Body of pancreas (tissue), 4 donors: ENCODE measurements around the gene MACF1. TPM values are rescaled to one million over a fixed set of nuclear protein-coding genes. Genes with fewer than 3 reads are reported as not detected.
A peak's percentile ranks its signal among the peaks of the same experiment; 100 is the strongest.

Source experiments
- ATAC-seq: fragments of 150-250 bp; one replicate; pipeline ENCODE4 v1.9.1; 2016
- DNase-seq, 4 donors: peaks; one replicate each; pipeline ENCODE4 v3.0.0-alpha.2; 2019
- H3K27ac ChIP-seq, 4 donors: fragments of 200-600 bp; sonication (generic); 1 replicate in 3 of 4; 2 replicates in 1 of 4; pipeline versions ENCODE4 v1.5.1 to v1.6.1; 2016 to 2019; ENCODE audit warnings: mild to moderate bottlenecking in 1 of 4, mixed read lengths in 1 of 4, moderate library complexity in 1 of 4
- H3K27me3 ChIP-seq, 2 donors: fragments of 200-600 bp; sonication (generic); one replicate each; pipeline ENCODE4 v1.6.0; 2016; ENCODE audit warnings: mild to moderate bottlenecking in 1 of 2
- H3K36me3 ChIP-seq, 2 donors: fragments of 200-600 bp; sonication (generic); replicated peaks in 1 of 2; 2 replicates each; pipeline ENCODE4 v1.5.1; 2016; ENCODE audit warnings: low read depth in 2 of 2; ENCODE audit not compliant: insufficient read depth in 1 of 2
- H3K4me1 ChIP-seq: fragments of 200-600 bp; sonication (generic); one replicate; pipeline ENCODE4 v1.6.0; 2016
- H3K4me3 ChIP-seq, 2 donors: fragments of 200-600 bp; sonication (generic); 1 replicate in 1 of 2; 2 replicates in 1 of 2; pipeline ENCODE4 v1.5.1; 2016 to 2019
- H3K9me3 ChIP-seq, 3 donors: fragments of 200-600 bp; sonication (generic); 1 replicate in 2 of 3; 2 replicates in 1 of 3; pipeline ENCODE4 v1.5.1; 2016
- CTCF ChIP-seq, 7 experiments: fragments of 450-650 bp in 4 of 7; fragments of 200-600 bp in 3 of 7; sonication (generic) in 3 of 7; IDR thresholded peaks; one replicate each; pipeline ENCODE4 v1.5.1; 2016 to 2019; ENCODE audit warnings: antibody characterized with exemption in 7 of 7
- POLR2A ChIP-seq, 3 donors: fragments of 450-650 bp; IDR thresholded peaks; one replicate each; pipeline ENCODE4 v1.6.1; 2016; ENCODE audit warnings: antibody characterized with exemption in 3 of 3, mild to moderate bottlenecking in 2 of 3
- WGBS, 2 donors: methylation state at CpG; one replicate each; pipeline ENCODE4 v1.1.5; 2017; 5-methylcytosine and 5-hydroxymethylcytosine counted together
- intact Hi-C: fragments of 100-400 bp; cut with DNase I; formaldehyde crosslinking; loops from one replicate; pipeline ENCODE4 v1.15.1; 2023
- total RNA-seq, 2 donors: library from RNA; depleted of rRNA; stranded (reverse); fragments of >200 nt; gene quantifications; one replicate each; pipeline ENCODE4 v1.1.0, GENCODE V29; 2016

MACF1 gene
- total RNA-seq, 2 donors from 2014 or later: 144 to 190 TPM

- 65 to 66% methylated on average over 3 of the region's 3 CpGs for WGBS, 2 donors
- DNase-seq (no peak), ATAC-seq (no peak)
- H3K36me3 ChIP-seq: peaks cover 4 to 20% of the 10 kb centered on the region in 2 donors
- no peaks in the 10 kb centered on the region for H3K27me3 ChIP-seq
- no peak overlapping the region for H3K4me3 ChIP-seq
- no peaks in the 10 kb centered on the region for H3K9me3 ChIP-seq
- TF ChIP-seq CTCF (IDR thresholded peaks at IDR 0.05) (no peak), POLR2A (IDR thresholded peaks at IDR 0.05) (no peak)
- peaks cover 27% of the 10 kb centered on the region for H3K4me1 ChIP-seq
- H3K27ac ChIP-seq: peak overlapping the region in 1 of 4 donors; percentile 82
- intact Hi-C loops: no loop called here
These were observed 232.3 kb downstream of the MACF1 start for GRCh38 chr1:39436842-39437241.

GRCh38 chr1:39438042-39438441, 233.5 kb downstream of the MACF1 start:
- ATAC-seq (no peak), DNase-seq (no peak)
- no peaks in the 10 kb centered on the region for H3K9me3 ChIP-seq
- H3K4me3 ChIP-seq: no peak overlapping the region
- peaks cover 15 to 28% of the 10 kb centered on the region in 2 donors for H3K36me3 ChIP-seq
- no peaks in the 10 kb centered on the region for H3K27me3 ChIP-seq
- no peak overlapping the region for H3K27ac ChIP-seq
- H3K4me1 ChIP-seq: peaks cover 27% of the 10 kb centered on the region
- TF ChIP-seq CTCF (IDR thresholded peaks at IDR 0.05): no peak
- TF ChIP-seq POLR2A (IDR thresholded peaks at IDR 0.05): no peak
- intact Hi-C loops: no loop called here
- 85 to 92% methylated on average over 2 of the region's 2 CpGs for WGBS, 2 donors

GRCh38 chr1:39440856-39441255, 236.4 kb downstream of the MACF1 start:
- intact Hi-C loops: no loop called here
- Histone ChIP-seq H3K27ac (no peak overlapping the region), H3K36me3 (peaks cover 25 to 39% of the 10 kb centered on the region in 2 donors), H3K4me3 (no peak overlapping the region), H3K27me3 (no peaks in the 10 kb centered on the region), H3K4me1 (peaks cover 15% of the 10 kb centered on the region), H3K9me3 (no peaks in the 10 kb centered on the region)
- TF ChIP-seq CTCF (IDR thresholded peaks at IDR 0.05) (no peak), POLR2A (IDR thresholded peaks at IDR 0.05) (no peak)
- no peak for DNase-seq
- ATAC-seq: no peak
- 73 to 83% methylated on average over 2 of the region's 2 CpGs for WGBS, 2 donors

- H3K27ac ChIP-seq: no peak overlapping the region
- no peak overlapping the region for H3K4me3 ChIP-seq
- DNase-seq: no peak
- peaks cover 25 to 35% of the 10 kb centered on the region in 2 donors for H3K36me3 ChIP-seq
- H3K4me1 ChIP-seq: peaks cover 7% of the 10 kb centered on the region
- intact Hi-C loops: no loop called here
- H3K9me3 ChIP-seq: no peaks in the 10 kb centered on the region
- TF ChIP-seq POLR2A (IDR thresholded peaks at IDR 0.05) (no peak), CTCF (IDR thresholded peaks at IDR 0.05) (no peak)
- H3K27me3 ChIP-seq: no peaks in the 10 kb centered on the region
- no peak for ATAC-seq
These were observed 237.3 kb downstream of the MACF1 start for GRCh38 chr1:39441797-39442196.

GRCh38 chr1:39445573-39445972, 241.1 kb downstream of the MACF1 start:
- DNase-seq (no peak), ATAC-seq (no peak)
- TF ChIP-seq POLR2A (IDR thresholded peaks at IDR 0.05) (no peak), CTCF (IDR thresholded peaks at IDR 0.05) (no peak)
- Histone ChIP-seq H3K27me3 (no peaks in the 10 kb centered on the region), H3K27ac (no peak overlapping the region), H3K4me3 (no peak overlapping the region), H3K9me3 (no peaks in the 10 kb centered on the region), H3K4me1 (peaks cover 7% of the 10 kb centered on the region), H3K36me3 (peaks cover 27 to 51% of the 10 kb centered on the region in 2 donors)
- 81 to 86% methylated on average over 2 of the region's 2 CpGs for WGBS, 2 donors
- intact Hi-C loops: no loop called here
